GM12875 (cell line): ENCODE measurements around the gene INSYN2B.

Experiments used
- H3K4me3 ChIP-seq: one replicate; pipeline ENCODE4 v1.5.1; 2011; ENCODE audit warnings: low read depth, low read length, control low read depth
- CTCF ChIP-seq: IDR thresholded peaks from 2 replicates; pipeline ENCODE4 v1.5.1; 2011; ENCODE audit warnings: low read depth, mild to moderate bottlenecking, control low read depth, inconsistent platforms, low read length, moderate library complexity, borderline replicate concordance; ENCODE audit not compliant: insufficient read depth

INSYN2B gene

DNA sequence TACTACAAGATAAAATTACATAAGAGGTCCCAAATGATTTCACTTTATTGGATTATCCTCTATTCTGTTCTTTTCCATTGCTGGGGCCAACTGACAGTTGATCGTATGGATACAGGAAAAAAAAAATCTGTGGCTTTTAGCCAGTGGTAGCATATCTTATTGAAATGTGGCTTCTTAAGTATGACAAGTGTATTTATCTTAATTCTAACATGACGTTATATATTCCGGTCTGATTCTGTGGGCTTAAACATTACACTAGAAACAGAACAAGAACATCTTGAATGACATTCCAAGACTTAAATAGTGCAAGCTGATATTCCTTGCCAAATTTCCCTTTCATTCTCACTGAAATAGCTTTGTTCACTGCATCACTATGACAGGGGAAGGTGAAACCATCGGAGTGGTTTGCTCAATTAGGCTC lies 117.9 kb downstream of the INSYN2B start:
- TF ChIP-seq CTCF: no peak
- no peak overlapping the region for H3K4me3 ChIP-seq

- no peak for TF ChIP-seq CTCF
- H3K4me3 ChIP-seq: no peak overlapping the region
These were observed 118.4 kb downstream of the INSYN2B start for GRCh38 chr5:169861934-169862333.

- no peak for TF ChIP-seq CTCF
- no peak overlapping the region for H3K4me3 ChIP-seq
These were observed 118.9 kb downstream of the INSYN2B start for GRCh38 chr5:169861433-169861832.

DNA sequence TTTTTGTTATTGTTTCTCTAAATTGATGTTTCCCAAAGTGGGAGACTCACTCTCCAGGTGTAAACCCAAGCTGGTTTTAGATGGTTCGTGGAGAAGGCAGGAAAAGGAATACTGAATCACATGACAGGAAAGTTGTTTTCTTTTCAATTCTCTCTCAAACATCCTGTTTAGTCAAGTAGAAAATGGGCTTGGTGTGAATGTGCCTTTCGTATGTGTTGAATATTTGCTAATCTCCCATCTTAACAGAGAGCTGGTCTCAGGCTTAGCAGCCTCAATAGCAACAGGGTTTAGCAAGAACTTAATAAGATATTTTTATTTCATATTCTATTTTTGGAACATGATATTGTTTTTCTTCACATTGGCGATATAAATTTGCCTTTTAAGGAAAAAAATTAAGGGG lies 119.7 kb downstream of the INSYN2B start:
- H3K4me3 ChIP-seq: no peak overlapping the region
- no peak for TF ChIP-seq CTCF

DNA sequence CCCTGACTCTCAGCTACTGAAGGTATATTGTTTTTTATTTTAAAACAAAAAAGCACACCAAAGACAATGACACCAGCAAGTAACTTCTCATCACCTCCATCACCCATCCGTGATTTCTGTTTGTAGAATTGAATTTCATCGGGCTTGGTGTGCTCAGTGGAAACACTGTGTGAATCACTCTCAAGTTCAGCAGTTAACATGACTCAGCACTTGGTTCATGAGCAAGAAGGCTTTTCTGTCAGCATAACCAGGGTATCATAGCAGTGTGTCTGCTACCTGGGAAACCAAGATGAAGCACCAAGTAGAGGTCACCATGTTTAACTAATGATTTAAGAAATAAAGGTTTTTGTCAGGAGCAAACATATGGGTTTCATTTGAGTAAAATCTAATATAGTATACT lies 123.7 kb downstream of the INSYN2B start:
- no peak for TF ChIP-seq CTCF
- no peak overlapping the region for H3K4me3 ChIP-seq

GRCh38 chr5:169851321-169851850 lies 128.9 kb downstream of the INSYN2B start:
- H3K4me3 ChIP-seq: no peak overlapping the region
- no peak for TF ChIP-seq CTCF

DNA sequence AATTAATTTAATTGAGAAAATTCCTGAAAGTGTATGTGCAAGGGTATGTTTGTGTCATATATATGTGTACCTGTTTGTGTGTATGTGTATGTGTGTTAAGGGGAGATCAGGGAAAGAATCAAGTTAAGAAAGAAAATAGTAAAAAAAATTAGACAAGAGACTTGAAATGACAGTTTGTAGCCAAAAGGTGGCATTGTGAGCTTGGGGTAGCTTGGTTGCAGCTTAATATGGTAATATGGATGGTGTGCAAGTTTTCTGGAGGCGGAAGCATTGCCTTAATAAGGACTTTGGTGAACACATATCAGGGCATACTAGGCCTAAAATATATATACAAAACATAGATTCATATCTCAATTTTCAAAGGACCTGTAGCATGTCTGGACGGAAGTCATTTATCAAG lies 129.9 kb downstream of the INSYN2B start:
- no peak for TF ChIP-seq CTCF
- H3K4me3 ChIP-seq: no peak overlapping the region
